Measurements from ENCODE around the gene KDM4C.

The KDM4C gene

DNA sequence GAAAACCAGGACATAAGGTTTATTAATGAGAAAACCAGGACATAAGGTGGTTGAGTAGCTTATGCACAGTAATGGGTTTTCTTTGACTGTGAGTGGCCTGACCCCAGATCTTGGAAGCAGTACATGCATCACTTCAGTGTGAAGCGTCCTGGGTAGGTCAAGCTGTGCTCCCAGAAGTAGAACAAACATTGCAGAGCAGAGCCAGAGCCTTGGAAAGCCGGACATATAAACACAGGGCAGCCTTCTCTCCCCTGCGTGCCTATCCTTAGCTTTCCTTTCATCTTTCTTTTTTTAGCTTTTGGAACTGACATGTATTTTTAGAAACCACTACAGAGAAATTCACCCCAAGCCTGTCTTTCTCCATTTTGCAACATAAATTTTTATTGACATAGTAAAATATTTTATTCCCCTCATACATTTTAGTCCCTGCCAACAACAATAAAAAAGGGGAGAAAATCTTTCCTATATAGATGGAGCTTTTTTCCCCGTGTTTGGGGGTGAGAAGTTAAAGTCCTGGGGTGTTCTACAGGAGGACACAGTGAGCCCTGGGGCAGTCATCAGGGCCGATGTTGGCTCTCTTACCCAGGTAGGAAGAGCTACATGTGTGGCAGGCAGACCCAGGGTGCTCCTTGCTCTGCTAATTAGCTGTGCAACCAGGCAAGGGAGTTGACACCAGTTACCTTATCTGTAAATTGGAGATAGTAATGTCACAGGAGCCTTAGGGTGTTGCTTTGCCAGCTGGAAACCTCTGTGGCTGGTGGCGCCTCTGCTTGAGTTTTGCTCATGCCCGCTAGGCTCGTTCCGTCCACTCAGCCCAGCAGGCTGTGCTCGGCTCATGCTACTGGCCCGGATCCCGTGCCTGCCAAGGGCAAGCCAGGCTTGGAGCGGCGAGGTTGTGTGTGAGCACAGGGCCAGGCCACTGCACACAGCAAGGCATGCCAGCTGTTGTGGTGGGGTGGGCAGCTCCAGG is 389.6 kb downstream of the KDM4C start:
- no peak for DNase-seq

DNA sequence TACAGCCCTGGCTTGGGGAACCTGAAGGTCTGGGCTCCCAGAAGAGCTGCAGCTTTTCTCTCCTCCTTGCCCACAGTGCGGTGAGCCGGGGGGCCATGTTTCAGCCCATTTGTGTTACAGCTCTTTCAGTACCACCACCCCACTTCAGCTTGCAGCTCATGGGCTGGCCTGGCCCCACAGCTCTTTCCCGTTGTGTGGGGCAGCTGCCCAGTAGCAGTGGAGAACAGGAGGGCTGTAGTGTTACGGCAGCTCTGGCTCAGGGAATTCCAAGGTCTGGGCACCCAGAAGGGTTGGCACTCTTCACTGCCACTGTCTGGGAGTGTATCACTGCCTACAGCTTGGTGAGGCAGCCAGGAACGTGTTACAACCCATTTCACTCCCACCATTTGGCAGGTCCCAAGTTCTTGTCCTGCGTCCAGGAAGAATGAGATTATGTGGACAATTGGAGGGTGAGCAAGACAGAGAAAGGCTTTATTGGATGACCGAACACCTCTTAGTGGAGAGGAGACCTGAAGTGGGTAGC is 390.5 kb downstream of the KDM4C start:
- no peak for DNase-seq

DNA sequence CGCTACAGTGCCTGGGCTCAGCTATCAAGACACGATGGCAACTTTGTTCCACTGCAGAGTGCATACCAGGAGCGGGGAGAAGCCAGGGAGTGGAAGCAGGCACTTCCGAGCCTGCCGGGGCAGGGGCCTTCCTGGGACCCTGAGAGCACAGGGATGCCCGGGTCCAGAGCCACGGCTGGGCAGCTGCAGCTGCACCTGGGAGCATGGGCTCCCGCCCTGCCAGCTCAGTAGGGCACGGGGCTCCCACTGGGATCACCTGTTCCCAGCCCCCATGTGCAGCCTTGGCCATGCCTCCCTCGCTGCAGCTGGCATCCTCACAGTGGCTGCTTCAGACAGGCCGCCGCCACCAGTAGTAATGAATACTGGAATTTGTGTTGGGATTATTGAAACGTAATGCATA is 391.5 kb downstream of the KDM4C start:
- no peak for DNase-seq

DNA sequence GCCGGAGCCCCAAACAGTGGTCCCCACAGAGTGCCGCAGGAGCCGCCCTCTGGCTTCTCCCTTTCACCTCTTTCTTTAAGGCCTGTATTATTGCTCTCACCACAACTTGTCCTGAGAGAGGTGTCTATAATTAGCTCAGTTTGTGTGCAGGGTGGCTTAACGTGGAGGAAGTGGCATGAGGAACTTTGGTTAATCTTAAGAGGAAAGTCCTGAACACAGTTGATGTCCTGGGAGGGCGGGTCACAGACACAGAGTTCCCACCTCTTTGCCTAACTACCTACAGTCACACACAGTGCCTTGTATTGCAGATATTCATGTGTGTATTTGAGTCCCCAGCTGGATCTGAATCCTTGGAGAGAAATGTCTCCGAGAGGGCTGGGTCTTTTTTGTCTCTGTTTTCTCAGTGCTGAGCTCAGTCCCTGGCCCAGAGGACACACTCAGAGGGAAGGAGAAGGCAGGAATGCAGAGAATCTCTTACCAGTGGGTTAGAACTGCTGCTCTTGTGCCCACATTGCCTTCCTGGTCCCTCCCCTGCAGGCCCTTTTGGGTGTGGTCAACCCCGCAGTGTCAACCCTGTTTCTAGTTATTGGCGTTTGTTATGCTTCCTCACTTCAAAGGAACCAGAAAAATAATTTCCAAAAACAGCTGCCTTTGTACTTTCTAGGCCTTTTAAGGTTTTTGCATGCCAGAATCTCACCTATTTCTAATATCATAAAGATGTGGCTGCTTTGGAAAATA is 392.5 kb downstream of the KDM4C start:
- peak; percentile 32 for DNase-seq

DNA sequence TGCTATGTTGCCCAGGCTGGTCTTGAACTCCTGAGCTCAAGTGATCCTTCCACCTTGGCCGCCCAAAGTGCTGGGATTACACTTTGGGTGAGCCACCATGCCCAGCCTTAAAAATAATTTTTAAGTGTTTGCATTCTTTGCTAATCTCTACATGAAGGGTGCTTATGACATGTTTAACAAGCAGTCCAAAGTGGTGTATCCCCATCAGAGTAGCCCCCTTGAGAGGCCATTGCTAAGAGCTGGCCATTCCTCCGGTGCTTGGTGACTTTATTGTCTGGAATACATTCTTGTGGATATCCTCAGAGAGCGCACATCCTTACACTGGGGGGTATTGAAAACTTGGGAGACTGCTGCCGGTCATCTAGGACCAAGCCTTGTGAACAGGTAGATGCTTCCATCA is 395.4 kb downstream of the KDM4C start:
- no peak for DNase-seq

DNA sequence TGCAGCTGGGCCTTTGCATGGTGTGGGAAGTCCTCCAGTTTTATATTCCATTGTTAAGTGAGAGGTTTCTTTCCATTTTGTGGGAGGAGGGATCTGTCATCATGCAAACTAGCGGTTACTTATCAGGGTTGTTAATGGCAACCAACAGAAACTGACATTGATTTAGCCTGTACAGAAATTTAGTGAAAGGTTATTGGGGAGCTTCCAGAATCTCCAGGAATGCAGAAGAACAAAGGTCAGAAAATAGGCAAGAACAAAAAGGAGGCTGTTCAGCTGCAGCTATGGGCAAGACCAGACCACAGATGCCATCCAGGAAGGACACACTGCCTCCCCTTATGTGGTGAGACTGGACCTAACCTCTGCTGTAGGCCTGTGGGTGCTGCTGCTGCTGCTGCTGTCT is 395.8 kb downstream of the KDM4C start:
- DNase-seq, result no peak

- DNase-seq, result no peak
Observed at GRCh38 chr9:7154003-7154619, 396.3 kb downstream of the KDM4C start.

- DNase-seq, result no peak
Observed at GRCh38 chr9:7154650-7155049, 396.9 kb downstream of the KDM4C start.

DNA sequence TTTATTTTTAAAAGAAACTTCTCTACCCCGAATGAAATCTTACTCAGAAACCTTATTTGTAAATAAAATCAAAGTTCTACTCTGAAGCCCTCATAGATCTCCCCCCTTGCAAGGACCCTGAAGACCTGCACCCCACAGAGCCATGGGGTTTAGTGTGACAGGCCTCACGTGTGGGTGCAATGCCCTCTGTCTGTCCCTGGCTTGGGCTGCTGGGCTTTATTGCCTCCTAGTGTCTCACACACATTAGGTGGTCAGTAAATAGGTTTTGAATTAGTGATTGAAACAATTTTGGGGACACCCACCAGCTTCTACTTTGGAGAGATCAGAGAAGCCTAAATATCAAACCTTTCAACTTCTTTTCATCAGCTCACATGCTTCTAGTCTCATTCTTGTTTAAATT is 403.7 kb downstream of the KDM4C start:
- DNase-seq, result no peak

DNA sequence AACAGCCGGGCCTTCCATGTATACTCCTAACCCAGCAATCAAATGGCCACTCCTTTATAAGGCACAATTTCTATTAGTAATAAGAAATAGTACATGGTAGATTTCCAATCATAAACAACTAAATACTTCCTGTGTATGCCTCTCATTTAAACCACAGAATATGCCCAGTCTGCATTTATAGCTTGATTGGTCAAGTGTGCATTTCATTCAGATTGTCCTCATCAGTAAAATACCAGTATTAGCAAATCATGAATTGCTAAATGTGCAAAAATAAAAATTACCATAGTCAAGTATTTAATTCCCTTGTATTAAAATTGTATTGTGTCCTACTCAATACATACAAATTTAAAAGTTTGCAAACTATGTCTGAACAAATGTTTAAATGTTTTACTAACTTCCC is 406.2 kb downstream of the KDM4C start:
- no peak for DNase-seq

DNA sequence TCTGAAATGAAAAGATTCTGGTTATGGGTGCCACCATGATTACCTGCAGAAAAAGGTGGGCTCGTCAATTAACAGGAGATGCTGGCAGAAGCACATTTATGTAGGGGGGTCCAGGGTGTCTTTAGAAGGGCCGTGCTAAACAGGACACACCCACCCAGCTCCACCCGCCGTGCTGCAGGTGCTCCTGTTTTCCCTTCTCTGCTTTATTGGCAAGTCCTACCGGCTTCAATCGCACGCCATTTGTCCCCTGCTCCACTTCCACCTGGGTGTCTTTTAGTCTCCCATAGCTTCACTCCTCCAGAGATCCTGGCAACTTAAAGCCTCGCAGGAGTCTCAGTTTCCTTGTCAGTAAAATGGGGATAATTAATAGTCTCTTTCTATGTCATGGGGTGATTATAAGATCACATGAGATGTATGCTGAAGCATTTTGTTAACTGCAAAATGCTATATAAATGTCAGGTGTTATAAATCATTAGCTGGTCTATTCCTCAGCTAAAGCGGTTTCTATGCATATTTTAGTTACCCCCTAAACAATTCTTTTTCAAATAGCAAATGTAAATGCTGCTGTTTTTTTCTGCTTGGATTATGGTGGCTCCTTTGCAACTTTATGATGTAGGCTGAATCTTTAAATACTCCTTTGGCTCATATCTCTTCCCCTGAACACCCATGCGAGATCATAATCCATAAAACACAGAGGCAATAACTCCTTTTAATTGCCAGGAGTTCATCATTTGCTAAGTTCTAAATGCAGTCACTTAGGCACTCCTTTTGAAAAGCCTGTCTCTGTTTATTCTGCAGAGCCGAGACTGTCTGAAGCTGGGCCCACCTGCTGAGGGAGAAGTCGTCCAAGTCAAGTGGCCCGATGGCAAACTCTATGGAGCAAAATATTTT is 406.9 kb downstream of the KDM4C start:
- DNase-seq, result no peak

- no peak for DNase-seq
Observed at GRCh38 chr9:7165331-7165975, 407.7 kb downstream of the KDM4C start.

GRCh38 chr9:7166074-7166473 is 408.3 kb downstream of the KDM4C start:
- no peak for DNase-seq

DNA sequence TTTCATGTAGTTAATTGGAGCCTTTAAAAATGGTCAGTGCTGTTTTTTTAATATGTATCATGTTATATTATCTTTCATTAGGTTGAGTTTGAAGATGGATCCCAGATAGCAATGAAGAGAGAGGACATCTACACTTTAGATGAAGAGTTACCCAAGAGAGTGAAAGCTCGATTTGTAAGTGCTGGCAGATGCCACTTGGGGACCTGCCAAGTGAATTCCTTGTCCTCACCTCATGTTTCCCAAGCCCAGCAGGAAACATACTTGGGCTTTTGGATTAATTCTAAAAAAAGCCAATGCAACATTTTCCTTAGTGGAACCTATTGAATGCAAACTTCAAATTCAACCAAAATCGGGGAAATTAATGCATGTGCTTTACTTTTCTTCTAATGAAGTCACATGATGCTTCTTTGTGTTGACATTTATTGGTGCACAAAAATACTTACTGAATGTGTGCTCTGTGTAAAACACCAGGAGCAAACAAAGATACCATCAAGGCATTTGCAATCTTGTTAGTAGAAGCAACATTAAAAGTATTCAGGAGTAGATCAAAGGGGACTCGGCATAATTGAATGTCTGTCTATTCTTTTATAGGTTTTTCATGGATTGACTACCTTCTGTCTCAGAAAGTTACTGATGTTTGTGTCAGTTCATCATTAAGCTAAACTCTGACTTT is 412.1 kb downstream of the KDM4C start:
- no peak for DNase-seq

GRCh38 chr9:7171396-7172153 is 413.8 kb downstream of the KDM4C start:
- no peak for DNase-seq

DNA sequence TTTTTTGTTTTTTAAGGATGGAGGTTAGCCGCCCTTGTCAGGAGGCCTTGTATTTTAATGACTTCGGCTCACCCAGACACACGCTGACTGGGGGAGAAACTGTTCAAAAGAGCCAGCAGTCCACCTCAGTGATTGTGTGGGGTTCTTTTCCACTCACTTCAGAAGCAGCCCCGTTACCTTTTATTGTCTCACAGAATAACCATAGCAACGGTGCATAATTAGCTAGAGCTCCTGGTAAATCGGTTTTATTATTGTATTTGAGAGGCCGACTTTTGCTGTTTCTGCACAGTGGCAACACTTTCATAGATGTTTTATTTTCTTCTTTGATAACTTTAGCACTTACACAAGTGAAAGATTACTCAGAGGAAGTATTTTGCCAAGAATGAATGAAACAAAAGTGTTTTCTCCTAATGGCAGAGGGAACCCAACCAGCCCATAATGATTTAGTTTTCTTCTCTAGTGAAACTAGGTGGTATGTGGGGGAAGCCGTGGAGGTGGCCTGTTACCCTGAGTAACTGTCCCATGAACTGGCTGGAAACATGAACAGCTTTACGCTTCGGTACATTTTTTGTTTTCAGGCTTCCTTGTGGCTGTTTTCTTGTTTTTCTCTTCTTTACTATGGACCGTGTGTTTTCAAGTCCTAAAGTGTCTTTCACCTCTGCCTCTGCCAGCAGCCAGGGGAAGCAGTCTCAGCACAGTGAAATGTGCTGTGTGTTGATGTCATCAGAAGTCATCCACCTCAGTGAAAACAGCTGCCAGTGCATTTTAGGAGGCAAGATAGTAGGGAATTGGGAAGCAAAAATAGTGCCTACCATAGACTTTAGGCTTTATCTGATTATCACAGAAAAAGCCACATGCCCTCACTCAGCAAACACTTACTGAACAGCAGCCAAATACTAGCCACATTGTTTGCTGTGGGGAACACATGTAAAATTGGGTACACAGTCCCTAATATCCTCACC is 414.7 kb downstream of the KDM4C start:
- no peak for DNase-seq

DNA sequence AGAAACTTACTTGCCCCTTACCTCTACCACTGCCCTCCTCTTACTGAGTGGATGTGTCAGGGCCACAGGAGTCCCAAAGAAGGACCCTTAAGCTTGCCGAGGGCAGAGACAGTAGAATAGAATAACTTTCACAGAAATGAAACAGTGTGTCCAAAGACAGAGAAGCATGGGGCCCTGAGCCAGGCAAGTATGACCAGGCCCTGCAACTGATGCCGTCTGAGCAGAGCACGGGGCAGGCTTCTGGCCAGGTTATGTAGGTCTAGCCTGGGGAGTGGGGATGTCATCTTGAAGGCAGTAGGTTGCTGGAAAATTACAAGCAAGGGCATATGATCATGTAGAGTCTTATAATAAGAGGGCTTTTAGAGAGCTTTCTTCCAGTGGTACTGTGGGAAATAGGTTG is 415.4 kb downstream of the KDM4C start:
- no peak for DNase-seq

DNA sequence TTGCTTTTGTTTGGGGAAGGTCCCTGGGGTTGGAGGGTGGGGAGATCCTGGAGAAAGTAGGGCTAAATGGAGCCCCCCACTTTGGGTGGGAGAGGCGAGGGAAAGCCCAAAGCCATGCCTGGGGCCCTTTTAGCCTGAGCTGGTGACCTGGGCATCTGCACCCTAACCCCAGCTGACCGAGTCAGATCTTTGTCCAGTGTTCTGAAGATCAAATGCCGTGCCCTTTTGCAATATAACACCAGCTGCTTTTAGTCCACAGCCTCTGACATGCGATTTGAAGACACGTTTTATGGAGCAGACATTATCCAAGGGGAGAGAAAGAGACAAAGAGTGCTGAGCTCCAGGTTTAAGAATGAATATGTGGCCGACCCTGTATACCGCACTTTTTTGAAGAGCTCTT is 416.5 kb downstream of the KDM4C start:
- no peak for DNase-seq

GRCh38 chr9:7174884-7175283 is 417.1 kb downstream of the KDM4C start:
- no peak for DNase-seq
